B cell (primary cell): ENCODE measurements around the gene ADAMTS19. TPM values are rescaled to one million over a fixed set of nuclear protein-coding genes. Genes with fewer than 3 reads are reported as not detected.

Experiments
- ATAC-seq: fragments of 200-7000 bp; cut with Tn5 transposase; one replicate; pipeline ENCODE4 v1.10.0; 2021; ENCODE audit warnings: low read depth, mild to moderate bottlenecking, moderate number of reproducible peaks, moderate library complexity
- CTCF ChIA-PET: fragments of 350-600 bp; sonication (Branson Sonifier 250); formaldehyde crosslinking; loops from one replicate; lab custom pipeline; 2021; ENCODE audit warnings: antibody characterized with exemption, inconsistent platforms; lab: Charles Lee
- POLR2A ChIA-PET: fragments of 350-600 bp; sonication (Branson Sonifier 250); formaldehyde crosslinking; loops from one replicate; lab custom pipeline; 2021; ENCODE audit warnings: antibody characterized with exemption; lab: Charles Lee
- DNase-seq: peaks from one replicate; pipeline ENCODE4 v3.0.0; 2013
- H2AFZ ChIP-seq: 2 replicates; pipeline ENCODE4 v1.6.1; 2012; ENCODE audit warnings: mild to moderate bottlenecking, low read depth, low read length; ENCODE audit not compliant: insufficient read depth, poor library complexity, severe bottlenecking
- H3K27ac ChIP-seq, 2 donors: 1 replicate in 1 of 2; 2 replicates in 1 of 2; pipeline ENCODE4 v1.5.1; 2012 to 2013; ENCODE audit warnings: low read length in 2 of 2, mild to moderate bottlenecking in 2 of 2, moderate library complexity in 1 of 2
- H3K27me3 ChIP-seq, 4 experiments: fragments of 200-600 bp in 1 of 4; sonication (generic) in 1 of 4; replicated peaks in 1 of 4; 1 replicate in 2 of 4; 2 replicates in 2 of 4; pipeline versions ENCODE4 v1.6.1 to v1.7.0; 2013 to 2016; ENCODE audit warnings: low read length in 3 of 4, mild to moderate bottlenecking in 2 of 4, mixed read lengths in 1 of 4, moderate library complexity in 1 of 4; ENCODE audit not compliant: insufficient read depth in 4 of 4, control insufficient read depth in 3 of 4; ENCODE audit errors: control extremely low read depth in 1 of 4
- H3K36me3 ChIP-seq, 2 experiments: replicated peaks in 1 of 2; 1 replicate in 1 of 2; 2 replicates in 1 of 2; pipeline versions ENCODE4 v1.6.1 to v1.7.1; 2013; ENCODE audit warnings: low read length in 1 of 2; ENCODE audit not compliant: insufficient read depth in 2 of 2, control insufficient read depth in 1 of 2; ENCODE audit errors: control extremely low read depth in 1 of 2, extremely low read depth in 1 of 2
- H3K4me1 ChIP-seq, 2 donors: fragments of 200-600 bp in 1 of 2; sonication (generic) in 1 of 2; 1 replicate in 1 of 2; 2 replicates in 1 of 2; pipeline versions ENCODE4 v1.5.1 to v1.6.1; 2013 to 2017; ENCODE audit warnings: low read length in 2 of 2; ENCODE audit not compliant: control insufficient read depth in 2 of 2, insufficient read depth in 2 of 2
- H3K4me2 ChIP-seq: replicated peaks from 2 replicates; pipeline ENCODE3; 2012; ENCODE audit warnings: mild to moderate bottlenecking, low read depth, low read length; ENCODE audit not compliant: poor library complexity, severe bottlenecking
- H3K4me3 ChIP-seq, 5 experiments: fragments of 200-600 bp in 1 of 5; sonication (generic) in 1 of 5; 1 replicate in 3 of 5; 2 replicates in 2 of 5; pipeline versions ENCODE4 v1.5.1 to v1.7.0; 2011 to 2016; ENCODE audit warnings: low read length in 4 of 5, mild to moderate bottlenecking in 4 of 5, low read depth in 2 of 5, control low read depth in 1 of 5, moderate library complexity in 1 of 5; ENCODE audit not compliant: insufficient read depth in 1 of 5; ENCODE audit errors: control extremely low read depth in 1 of 5, extremely low read depth in 1 of 5
- H3K79me2 ChIP-seq: fragments of 200-600 bp; sonication (generic); one replicate; pipeline ENCODE4 v1.6.0; 2016; ENCODE audit warnings: low read length; ENCODE audit not compliant: control insufficient read depth, insufficient read depth
- H3K9ac ChIP-seq: fragments of 200-600 bp; sonication (generic); 2 replicates; pipeline ENCODE4 v1.6.1; 2017; ENCODE audit warnings: mild to moderate bottlenecking, low read length, moderate library complexity
- H3K9me3 ChIP-seq, 3 donors: one replicate each; pipeline versions ENCODE4 v1.6.1 to v1.7.1; 2013; ENCODE audit warnings: low read length in 2 of 3; ENCODE audit not compliant: control insufficient read depth in 2 of 3, insufficient read depth in 1 of 3; ENCODE audit errors: control extremely low read depth in 1 of 3
- H4K20me1 ChIP-seq: 2 replicates; pipeline ENCODE4 v1.6.0; 2012; ENCODE audit warnings: mild to moderate bottlenecking, low read length; ENCODE audit not compliant: insufficient read depth, control insufficient read depth, poor library complexity, severe bottlenecking
- H3K27ac Mint-ChIP-seq: one replicate; pipeline ENCODE4 v1.8.0; 2021; ENCODE audit warnings: mixed read lengths
- H3K27me3 Mint-ChIP-seq: one replicate; pipeline ENCODE4 v1.8.0; 2021; ENCODE audit warnings: mixed read lengths
- H3K4me1 Mint-ChIP-seq: one replicate; pipeline ENCODE4 v1.8.0; 2021; ENCODE audit warnings: mixed read lengths
- H3K4me3 Mint-ChIP-seq: one replicate; pipeline ENCODE4 v1.8.0; 2021; ENCODE audit warnings: mixed read lengths
- H3K9me3 Mint-ChIP-seq: one replicate; pipeline ENCODE4 v1.8.0; 2022; ENCODE audit warnings: mixed read lengths; ENCODE audit not compliant: insufficient read depth
- EZH2 ChIP-seq: IDR thresholded peaks from 2 replicates; pipeline ENCODE4 v1.6.1; 2012; ENCODE audit warnings: borderline replicate concordance, low read depth, mild to moderate bottlenecking, moderate library complexity, low read length; ENCODE audit not compliant: insufficient read depth, poor library complexity, severe bottlenecking
- WGBS: methylation state at CpG from one replicate; pipeline ENCODE4 v1.1.5; 2013; ENCODE audit warnings: missing lambda C conversion rate; ENCODE audit not compliant: insufficient coverage; 5-methylcytosine and 5-hydroxymethylcytosine counted together
- intact Hi-C: fragments of 100-400 bp; cut with micrococcal nuclease; formaldehyde crosslinking; loops from one replicate; pipeline ENCODE4 v1.10.0; 2022
- polyA plus RNA-seq: library from polyadenylated mRNA; depleted of rRNA; stranded (reverse); fragments of >200 nt; gene quantifications from 2 replicates; pipeline ENCODE4 v1.2.3, GENCODE V29; 2012
- total RNA-seq, 2 donors: library from RNA; stranded (reverse); fragments of 120-200 nt in 1 of 2; gene quantifications; 1 replicate in 1 of 2; 2 replicates in 1 of 2; pipeline versions ENCODE4 v1.2.3 to v1.2.4, GENCODE V29; 2013 to 2022
- TF ChIP-seq, protein P1 (sequence below): fragments of 200-600 bp; IDR thresholded peaks from one replicate; pipeline ENCODE4 v1.8.0; 2022; ENCODE audit warnings: antibody characterized with exemption, mild to moderate bottlenecking

Gene ADAMTS19
- total and polyA plus RNA-seq, 2 donors (not counting 1 experiment from before 2014, with no cell fraction given) = not detected

DNA sequence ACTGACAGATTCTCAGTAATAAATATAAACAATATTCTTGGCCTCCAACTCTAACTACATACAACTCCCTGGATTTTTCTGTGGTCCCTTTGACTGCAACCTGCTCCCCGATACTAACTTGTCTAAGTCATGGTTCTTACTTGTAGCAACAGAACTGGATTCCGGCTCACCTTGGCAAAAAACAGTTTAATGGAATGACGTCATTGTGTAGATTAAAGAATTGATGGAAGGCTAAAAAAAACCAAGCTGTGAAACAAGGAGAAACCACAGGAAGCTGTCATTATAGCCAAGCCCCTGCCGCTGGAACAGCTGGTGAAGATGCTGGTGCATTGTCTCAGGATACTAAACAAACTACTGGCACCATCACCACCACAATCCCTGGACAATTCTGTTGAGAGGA, 11.4 kb upstream of the ADAMTS19 start:
- H3K4me1 Mint-ChIP-seq = no peaks in the 10 kb centered on the region
- no peak overlapping the region for H3K27ac Mint-ChIP-seq
- H3K9me3 Mint-ChIP-seq = no peaks in the 10 kb centered on the region
- Histone ChIP-seq H3K9me3 (no peaks in the 10 kb centered on the region), H3K27ac (no peak overlapping the region), H2AFZ (no peak overlapping the region), H3K4me3 (no peak overlapping the region), H3K4me1 (no peaks in the 10 kb centered on the region), H3K79me2 (no peaks in the 10 kb centered on the region), H4K20me1 (no peaks in the 10 kb centered on the region), H3K9ac (no peak overlapping the region), H3K27me3 (no peaks in the 10 kb centered on the region), H3K36me3 (no peaks in the 10 kb centered on the region), H3K4me2 (no peak overlapping the region)
- CTCF ChIA-PET = no interaction called here
- no peaks in the 10 kb centered on the region for H3K27me3 Mint-ChIP-seq
- no peak for DNase-seq
- WGBS = no CpG with 5 or more reads among the region's 4 CpGs
- H3K4me3 Mint-ChIP-seq = no peak overlapping the region
- ATAC-seq = no peak
- no peak for TF ChIP-seq EZH2
- TF ChIP-seq, protein P1, sequence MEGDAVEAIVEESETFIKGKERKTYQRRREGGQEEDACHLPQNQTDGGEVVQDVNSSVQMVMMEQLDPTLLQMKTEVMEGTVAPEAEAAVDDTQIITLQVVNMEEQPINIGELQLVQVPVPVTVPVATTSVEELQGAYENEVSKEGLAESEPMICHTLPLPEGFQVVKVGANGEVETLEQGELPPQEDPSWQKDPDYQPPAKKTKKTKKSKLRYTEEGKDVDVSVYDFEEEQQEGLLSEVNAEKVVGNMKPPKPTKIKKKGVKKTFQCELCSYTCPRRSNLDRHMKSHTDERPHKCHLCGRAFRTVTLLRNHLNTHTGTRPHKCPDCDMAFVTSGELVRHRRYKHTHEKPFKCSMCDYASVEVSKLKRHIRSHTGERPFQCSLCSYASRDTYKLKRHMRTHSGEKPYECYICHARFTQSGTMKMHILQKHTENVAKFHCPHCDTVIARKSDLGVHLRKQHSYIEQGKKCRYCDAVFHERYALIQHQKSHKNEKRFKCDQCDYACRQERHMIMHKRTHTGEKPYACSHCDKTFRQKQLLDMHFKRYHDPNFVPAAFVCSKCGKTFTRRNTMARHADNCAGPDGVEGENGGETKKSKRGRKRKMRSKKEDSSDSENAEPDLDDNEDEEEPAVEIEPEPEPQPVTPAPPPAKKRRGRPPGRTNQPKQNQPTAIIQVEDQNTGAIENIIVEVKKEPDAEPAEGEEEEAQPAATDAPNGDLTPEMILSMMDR = no peak
- intact Hi-C loops = no loop called here
- POLR2A ChIA-PET = no interaction called here

DNA sequence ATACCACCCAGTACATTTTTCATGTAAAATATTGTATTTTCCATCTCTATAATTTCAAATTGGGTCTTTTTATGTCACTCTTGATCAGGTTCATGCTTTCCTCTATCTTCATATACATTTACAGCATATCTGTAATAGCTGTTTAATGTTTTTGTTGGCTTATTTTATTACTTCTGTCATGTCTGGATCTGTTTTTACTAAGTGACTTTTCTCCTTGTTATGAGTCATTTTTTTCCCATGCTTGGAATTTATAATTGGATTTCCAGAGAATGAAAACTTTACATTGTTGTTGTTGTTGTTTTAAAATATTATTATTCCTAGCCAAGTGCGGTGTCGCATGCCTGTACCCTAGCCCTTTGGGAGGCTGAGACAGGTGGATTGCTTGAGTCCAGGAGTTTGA, 5.6 kb upstream of the ADAMTS19 start:
- intact Hi-C loops = no loop called here

More for the DNA sequence above, 5.6 kb upstream of the ADAMTS19 start:
- POLR2A ChIA-PET = no interaction called here
- no peaks in the 10 kb centered on the region for H3K9me3 Mint-ChIP-seq
- CTCF ChIA-PET = no interaction called here
- H3K4me3 ChIP-seq = no peak overlapping the region
- H4K20me1 ChIP-seq = no peaks in the 10 kb centered on the region
- H3K4me3 Mint-ChIP-seq = no peak overlapping the region
- no peak for TF ChIP-seq EZH2
- TF ChIP-seq, protein P1 = no peak
- no peak for DNase-seq
- H3K9ac ChIP-seq = no peak overlapping the region
- peaks cover 19% of the 10 kb centered on the region for H3K27me3 Mint-ChIP-seq
- H3K27me3 ChIP-seq = peaks cover 0 to under 1% (median 0%) of the 10 kb centered on the region in 4 experiments
- H3K27ac Mint-ChIP-seq = no peak overlapping the region
- no peaks in the 10 kb centered on the region for H3K9me3 ChIP-seq
- H3K79me2 ChIP-seq = no peaks in the 10 kb centered on the region
- no peak for ATAC-seq
- WGBS = no CpG with 5 or more reads among the region's 2 CpGs
- H3K27ac ChIP-seq = no peak overlapping the region
- H2AFZ ChIP-seq = no peak overlapping the region
- H3K4me1 Mint-ChIP-seq = no peaks in the 10 kb centered on the region
- H3K4me1 ChIP-seq = no peaks in the 10 kb centered on the region
- H3K4me2 ChIP-seq = no peak overlapping the region
- no peaks in the 10 kb centered on the region for H3K36me3 ChIP-seq
